Lower leg skin (tissue), 3 donors: ENCODE data around the gene CBLN3.

ENCODE experiments used
- CTCF ChIP-seq, 3 donors: fragments of 450-650 bp; IDR thresholded peaks; one replicate each; pipeline ENCODE4 v1.5.1; 2016; ENCODE audit warnings: antibody characterized with exemption in 3 of 3, mild to moderate bottlenecking in 3 of 3, moderate library complexity in 2 of 3
- POLR2A ChIP-seq, 2 donors: fragments of 450-650 bp; IDR thresholded peaks; one replicate each; pipeline ENCODE4 v1.6.1; 2016 to 2017; ENCODE audit warnings: antibody characterized with exemption in 2 of 2, mild to moderate bottlenecking in 1 of 2, moderate library complexity in 1 of 2

GRCh38 chr14:24426150-24426911 is 3.1 kb downstream of the CBLN3 start:
- TF ChIP-seq CTCF (IDR thresholded peaks at IDR 0.05) (no peak), POLR2A (IDR thresholded peaks at IDR 0.05) (no peak)
